Keratinocyte (primary cell): ENCODE data around the gene NCKAP5. TPM values are rescaled to one million over a fixed set of nuclear protein-coding genes. Genes with fewer than 3 reads are reported as not detected.

Experiments used
- DNase-seq: peaks from one replicate; pipeline ENCODE4 v3.0.0-alpha.2; 2011; ENCODE audit warnings: low read depth, missing footprints, low spot score
- FAIRE-seq: peaks from 2 replicates; lab custom pipeline; 2011; peaks lifted over from hg19 to GRCh38; lab: Jason Lieb, UNC
- H2AFZ ChIP-seq: 2 replicates; pipeline ENCODE4 v1.6.0; 2012; ENCODE audit warnings: low read length, control low read depth, inconsistent platforms; ENCODE audit not compliant: control insufficient read depth
- H3K27ac ChIP-seq: 2 replicates; pipeline ENCODE4 v1.5.1; 2011; ENCODE audit warnings: low read length; ENCODE audit not compliant: control insufficient read depth, insufficient read depth
- H3K27me3 ChIP-seq: 3 replicates; pipeline ENCODE4 v1.6.0; 2011; ENCODE audit warnings: low read length; ENCODE audit not compliant: control insufficient read depth, insufficient read depth; ENCODE audit errors: extremely low read depth
- H3K36me3 ChIP-seq, 2 experiments: 2 replicates in 1 of 2; 3 replicates in 1 of 2; pipeline ENCODE4 v1.5.1; 2011; ENCODE audit warnings: low read length in 2 of 2, mild to moderate bottlenecking in 1 of 2; ENCODE audit not compliant: control insufficient read depth in 2 of 2, insufficient read depth in 2 of 2; ENCODE audit errors: extremely low read depth in 1 of 2
- H3K4me1 ChIP-seq: 3 replicates; pipeline ENCODE4 v1.5.1; 2011; ENCODE audit warnings: low read length; ENCODE audit not compliant: control insufficient read depth, insufficient read depth; ENCODE audit errors: extremely low read depth
- H3K4me2 ChIP-seq: 3 replicates; pipeline ENCODE4 v1.6.0; 2011; ENCODE audit warnings: low read depth, low read length; ENCODE audit not compliant: control insufficient read depth, insufficient read depth; ENCODE audit errors: extremely low read depth
- H3K4me3 ChIP-seq, 3 experiments: fragments of 200-600 bp in 1 of 3; sonication (generic) in 1 of 3; 2 replicates in 2 of 3; 3 replicates in 1 of 3; pipeline ENCODE4 v1.5.1; 2011 to 2016; ENCODE audit warnings: low read length in 3 of 3, mild to moderate bottlenecking in 3 of 3, control low read depth in 2 of 3, inconsistent platforms in 1 of 3, low read depth in 1 of 3, mixed read lengths in 1 of 3, mixed run types in 1 of 3, moderate library complexity in 1 of 3; ENCODE audit not compliant: control insufficient read depth in 2 of 3, insufficient read depth in 2 of 3; ENCODE audit errors: extremely low read depth in 1 of 3
- H3K79me2 ChIP-seq: 2 replicates; pipeline ENCODE4 v1.6.0; 2012; ENCODE audit warnings: low read length; ENCODE audit not compliant: control insufficient read depth, insufficient read depth
- H3K9ac ChIP-seq: 3 replicates; pipeline ENCODE4 v1.6.0; 2011; ENCODE audit warnings: low read length; ENCODE audit not compliant: control insufficient read depth, insufficient read depth; ENCODE audit errors: extremely low read depth
- H3K9me1 ChIP-seq: 3 replicates; pipeline ENCODE4 v1.6.0; 2011; ENCODE audit warnings: low read length; ENCODE audit not compliant: control insufficient read depth, insufficient read depth; ENCODE audit errors: extremely low read depth
- H3K9me3 ChIP-seq: 2 replicates; pipeline ENCODE4 v1.5.1; 2012; ENCODE audit warnings: low read depth, low read length; ENCODE audit not compliant: control insufficient read depth
- H4K20me1 ChIP-seq: 3 replicates; pipeline ENCODE4 v1.6.0; 2011; ENCODE audit warnings: low read length; ENCODE audit not compliant: control insufficient read depth, insufficient read depth; ENCODE audit errors: extremely low read depth
- CTCF ChIP-seq, 3 experiments: IDR thresholded peaks in 1 of 3; conservative IDR thresholded peaks in 1 of 3; optimal IDR thresholded peaks in 1 of 3; 2 replicates in 2 of 3; 3 replicates in 1 of 3; pipeline versions ENCODE3 to v1.5.1; 2011; ENCODE audit warnings: low read length in 3 of 3, mild to moderate bottlenecking in 3 of 3, moderate library complexity in 2 of 3, control low read depth in 1 of 3, inconsistent platforms in 1 of 3; ENCODE audit not compliant: insufficient read depth in 2 of 3; ENCODE audit errors: extremely low read depth in 1 of 3
- EZH2 ChIP-seq: IDR thresholded peaks from one replicate; pipeline ENCODE4 v1.6.1; 2012; ENCODE audit warnings: inconsistent platforms, mild to moderate bottlenecking, low read length, moderate library complexity
- dilution Hi-C: fragments of 300-500 bp; cut with MboI; formaldehyde crosslinking; loops from one replicate; pipeline ENCODE4 v1.7.0; 2020; ENCODE audit warnings: low sequenced_read_pairs; ENCODE audit not compliant: extremely low pct_ligation_motif_present
- polyA plus RNA-seq, 5 experiments: library from polyadenylated mRNA; depleted of rRNA in 3 of 5; stranded (reverse) in 3 of 5; stranded (forward) in 1 of 5; unstranded in 1 of 5; fragments of >200 nt; gene quantifications; 1 replicate in 1 of 5; 2 replicates in 3 of 5; 3 replicates in 1 of 5; pipeline versions ENCODE4 v1.2.1 to v1.2.3, GENCODE V29; 2011 to 2012; ENCODE audit warnings: missing spikeins in 2 of 5, low read depth in 1 of 5, low replicate concordance in 1 of 5

The NCKAP5 gene
- polyA plus RNA-seq, 1 donor (not counting 4 experiments of a cell fraction or from before 2014, with no cell fraction given), result 3.6 TPM

GRCh38 chr2:133235968-133236367 is 332.3 kb downstream of the NCKAP5 start:
- Histone ChIP-seq H3K79me2 (no peaks in the 10 kb centered on the region), H2AFZ (no peak overlapping the region), H3K9ac (no peak overlapping the region), H3K4me2 (no peak overlapping the region), H3K27me3 (no peaks in the 10 kb centered on the region), H4K20me1 (no peaks in the 10 kb centered on the region), H3K9me1 (no peaks in the 10 kb centered on the region), H3K27ac (no peak overlapping the region), H3K4me3 (no peak overlapping the region), H3K4me1 (peaks cover 2% of the 10 kb centered on the region), H3K36me3 (no peaks in the 10 kb centered on the region), H3K9me3 (no peaks in the 10 kb centered on the region)
- peak; percentile 9 for DNase-seq
- peak; percentile 23 for FAIRE-seq
- dilution Hi-C loops, result no loop called here
- no peak for TF ChIP-seq CTCF (optimal IDR thresholded peaks at IDR 0.05 in 1 of 3, IDR thresholded peaks at IDR 0.05 in 1 of 3, conservative IDR thresholded peaks at IDR 0.05 in 1 of 3; ENCODE audit: extremely low read depth in 1 of 3, insufficient read depth in 2 of 3, low read length in 3 of 3)
- no peak for TF ChIP-seq EZH2

- H3K36me3 ChIP-seq, result no peaks in the 10 kb centered on the region
- no peak overlapping the region for H3K4me3 ChIP-seq
- no peaks in the 10 kb centered on the region for H4K20me1 ChIP-seq
- no peak for DNase-seq
- no peak for TF ChIP-seq CTCF (optimal IDR thresholded peaks at IDR 0.05 in 1 of 3, IDR thresholded peaks at IDR 0.05 in 1 of 3, conservative IDR thresholded peaks at IDR 0.05 in 1 of 3; ENCODE audit: extremely low read depth in 1 of 3, insufficient read depth in 2 of 3, low read length in 3 of 3)
- TF ChIP-seq EZH2, result no peak
- H3K9me3 ChIP-seq, result no peaks in the 10 kb centered on the region
- no peaks in the 10 kb centered on the region for H3K9me1 ChIP-seq
- H3K79me2 ChIP-seq, result no peaks in the 10 kb centered on the region
- peaks cover 2% of the 10 kb centered on the region for H3K4me1 ChIP-seq
- FAIRE-seq, result no peak
- H3K27ac ChIP-seq, result no peak overlapping the region
- no peak overlapping the region for H3K4me2 ChIP-seq
- dilution Hi-C loops, result no loop called here
- H3K9ac ChIP-seq, result no peak overlapping the region
- H2AFZ ChIP-seq, result no peak overlapping the region
- H3K27me3 ChIP-seq, result no peaks in the 10 kb centered on the region
Observed at GRCh38 chr2:133232556-133232955, 335.7 kb downstream of the NCKAP5 start.
